Natural killer cell treated with Interleukin-12 subunit alpha and Interleukin-12 subunit beta and Interleukin-15 and Interleukin-18, amount 100 ng/mL, for 72 hours (primary cell): ENCODE measurements around the gene IRS4. TPM values are rescaled to one million over a fixed set of nuclear protein-coding genes. Genes with fewer than 3 reads are reported as not detected.

Experiments
- ATAC-seq, 2 donors: fragments of 150-1000 bp; cut with Tn5 transposase in 1 of 2; sonication (Bioruptor Pico), chemical (Tn5 transposase) in 1 of 2; 2 replicates each; pipeline ENCODE4 v1.10.0; 2021
- DNase-seq: peaks from one replicate; pipeline ENCODE4 v3.0.0; 2022; ENCODE audit warnings: low spot score
- H3K27ac Mint-ChIP-seq, 2 donors: 1 replicate in 1 of 2; 2 replicates in 1 of 2; pipeline ENCODE4 v1.8.0; 2022; ENCODE audit warnings: mixed read lengths in 2 of 2, mild to moderate bottlenecking in 1 of 2, moderate library complexity in 1 of 2
- H3K27me3 Mint-ChIP-seq, 2 donors: 1 replicate in 1 of 2; 2 replicates in 1 of 2; pipeline ENCODE4 v1.8.0; 2022; ENCODE audit warnings: mixed read lengths in 2 of 2
- H3K36me3 Mint-ChIP-seq: one replicate; pipeline ENCODE4 v1.8.0; 2022; ENCODE audit warnings: mixed read lengths
- H3K4me1 Mint-ChIP-seq, 2 donors: 1 replicate in 1 of 2; 2 replicates in 1 of 2; pipeline ENCODE4 v1.8.0; 2022; ENCODE audit warnings: low read depth in 2 of 2, mixed read lengths in 2 of 2, mild to moderate bottlenecking in 1 of 2
- H3K4me3 Mint-ChIP-seq: one replicate; pipeline ENCODE4 v1.8.0; 2022; ENCODE audit warnings: mixed read lengths
- H3K9me3 Mint-ChIP-seq: 2 replicates; pipeline ENCODE4 v1.8.0; 2022; ENCODE audit warnings: mixed read lengths
- total RNA-seq, 2 donors: library from RNA; stranded (reverse); gene quantifications; one replicate each; pipeline ENCODE4 v1.2.3, GENCODE V29; 2022

The IRS4 gene
- total RNA-seq: not detected

GRCh38 chrX:108736509-108737479 lies at the start of gene IRS4:
TSS of gene IRS4 (minus strand) at chrX:108736563.
- peaks cover 0 to 19% of the 10 kb centered on the region in 2 donors for H3K27me3 Mint-ChIP-seq
- ATAC-seq: no peak
- H3K9me3 Mint-ChIP-seq: no peaks in the 10 kb centered on the region
- no peak within 1 kb of the TSS for H3K4me3 Mint-ChIP-seq
- H3K36me3 Mint-ChIP-seq: no peaks in the 10 kb centered on the region
- no peak within 1 kb of the TSS for H3K27ac Mint-ChIP-seq
- no peaks in the 10 kb centered on the region for H3K4me1 Mint-ChIP-seq
- DNase-seq: no peak

GRCh38 chrX:108772549-108772948 lies 36.2 kb upstream of the IRS4 start:
- H3K4me1 Mint-ChIP-seq: no peaks in the 10 kb centered on the region
- H3K4me3 Mint-ChIP-seq: no peak overlapping the region
- H3K9me3 Mint-ChIP-seq: peaks cover 3% of the 10 kb centered on the region
- DNase-seq (no peak), ATAC-seq (no peak)
- no peaks in the 10 kb centered on the region for H3K27me3 Mint-ChIP-seq
- H3K36me3 Mint-ChIP-seq: no peaks in the 10 kb centered on the region
- no peak overlapping the region for H3K27ac Mint-ChIP-seq

GRCh38 chrX:108763559-108763958 lies 27.2 kb upstream of the IRS4 start:
- no peak overlapping the region for H3K27ac Mint-ChIP-seq
- H3K4me1 Mint-ChIP-seq: no peaks in the 10 kb centered on the region
- DNase-seq (no peak), ATAC-seq (peak in 1 of 2 donors; percentile 32)
- no peaks in the 10 kb centered on the region for H3K9me3 Mint-ChIP-seq
- no peaks in the 10 kb centered on the region for H3K27me3 Mint-ChIP-seq
- no peaks in the 10 kb centered on the region for H3K36me3 Mint-ChIP-seq
- no peak overlapping the region for H3K4me3 Mint-ChIP-seq

- Mint-ChIP-seq H3K4me3 (no peak overlapping the region), H3K27me3 (peaks cover 0 to 8% of the 10 kb centered on the region in 2 donors), H3K36me3 (no peaks in the 10 kb centered on the region), H3K9me3 (no peaks in the 10 kb centered on the region), H3K27ac (no peak overlapping the region), H3K4me1 (no peaks in the 10 kb centered on the region)
- DNase-seq (no peak), ATAC-seq (no peak)
These were observed 4.0 kb upstream of the IRS4 start for GRCh38 chrX:108740299-108740774.

GRCh38 chrX:108737754-108738153 lies 1.4 kb upstream of the IRS4 start:
- no peak for DNase-seq
- Mint-ChIP-seq H3K27me3 (peaks cover 0 to 19% of the 10 kb centered on the region in 2 donors), H3K27ac (no peak overlapping the region), H3K9me3 (no peaks in the 10 kb centered on the region), H3K4me3 (no peak overlapping the region), H3K4me1 (no peaks in the 10 kb centered on the region), H3K36me3 (no peaks in the 10 kb centered on the region)
- no peak for ATAC-seq

- Mint-ChIP-seq H3K27ac (no peak overlapping the region), H3K27me3 (peaks cover 0 to 21% of the 10 kb centered on the region in 2 donors), H3K4me3 (no peak overlapping the region), H3K9me3 (no peaks in the 10 kb centered on the region), H3K4me1 (no peaks in the 10 kb centered on the region), H3K36me3 (no peaks in the 10 kb centered on the region)
- ATAC-seq (no peak), DNase-seq (no peak)
These were observed 469 bp downstream of the IRS4 start for GRCh38 chrX:108735679-108736508.

- Mint-ChIP-seq H3K4me3 (no peak overlapping the region), H3K4me1 (no peaks in the 10 kb centered on the region), H3K27ac (no peak overlapping the region), H3K27me3 (peaks cover 0 to 25% of the 10 kb centered on the region in 2 donors), H3K9me3 (peaks cover 3% of the 10 kb centered on the region), H3K36me3 (no peaks in the 10 kb centered on the region)
- no peak for DNase-seq
- no peak for ATAC-seq
These were observed 1.2 kb downstream of the IRS4 start for GRCh38 chrX:108735091-108735678.

- H3K27ac Mint-ChIP-seq: no peak overlapping the region
- no peaks in the 10 kb centered on the region for H3K36me3 Mint-ChIP-seq
- peaks cover 3% of the 10 kb centered on the region for H3K9me3 Mint-ChIP-seq
- no peak overlapping the region for H3K4me3 Mint-ChIP-seq
- no peak for ATAC-seq
- no peaks in the 10 kb centered on the region for H3K4me1 Mint-ChIP-seq
- DNase-seq: no peak
- peaks cover 0 to 25% of the 10 kb centered on the region in 2 donors for H3K27me3 Mint-ChIP-seq
These were observed 1.9 kb downstream of the IRS4 start for GRCh38 chrX:108734426-108734825.

- Mint-ChIP-seq H3K4me3 (no peak overlapping the region), H3K9me3 (peaks cover 3% of the 10 kb centered on the region), H3K27ac (no peak overlapping the region), H3K4me1 (no peaks in the 10 kb centered on the region), H3K27me3 (peaks cover 0 to 23% of the 10 kb centered on the region in 2 donors), H3K36me3 (no peaks in the 10 kb centered on the region)
- DNase-seq (no peak), ATAC-seq (no peak)
These were observed 3.6 kb downstream of the IRS4 start for GRCh38 chrX:108732630-108733321.

- H3K27me3 Mint-ChIP-seq: peaks cover 0 to 22% of the 10 kb centered on the region in 2 donors
- no peak for DNase-seq
- H3K4me3 Mint-ChIP-seq: no peak overlapping the region
- H3K27ac Mint-ChIP-seq: no peak overlapping the region
- no peaks in the 10 kb centered on the region for H3K4me1 Mint-ChIP-seq
- no peaks in the 10 kb centered on the region for H3K36me3 Mint-ChIP-seq
- ATAC-seq: no peak
- peaks cover 3% of the 10 kb centered on the region for H3K9me3 Mint-ChIP-seq
These were observed 5.2 kb downstream of the IRS4 start for GRCh38 chrX:108731153-108731552.

- Mint-ChIP-seq H3K27me3 (peaks cover 0 to 9% of the 10 kb centered on the region in 2 donors), H3K36me3 (no peaks in the 10 kb centered on the region), H3K4me1 (no peaks in the 10 kb centered on the region), H3K27ac (no peak overlapping the region), H3K9me3 (peaks cover 3% of the 10 kb centered on the region), H3K4me3 (no peak overlapping the region)
- DNase-seq: no peak
- ATAC-seq: no peak
These were observed 9.6 kb downstream of the IRS4 start for GRCh38 chrX:108726748-108727147.

- no peak overlapping the region for H3K27ac Mint-ChIP-seq
- no peaks in the 10 kb centered on the region for H3K4me1 Mint-ChIP-seq
- H3K4me3 Mint-ChIP-seq: no peak overlapping the region
- peaks cover 0 to 8% of the 10 kb centered on the region in 2 donors for H3K27me3 Mint-ChIP-seq
- ATAC-seq (no peak), DNase-seq (no peak)
- no peaks in the 10 kb centered on the region for H3K9me3 Mint-ChIP-seq
- no peaks in the 10 kb centered on the region for H3K36me3 Mint-ChIP-seq
These were observed 13.8 kb downstream of the IRS4 start for GRCh38 chrX:108722561-108722960.

GRCh38 chrX:108712886-108713285 lies 23.5 kb downstream of the IRS4 start:
- Mint-ChIP-seq H3K27ac (no peak overlapping the region), H3K9me3 (no peaks in the 10 kb centered on the region), H3K27me3 (peaks cover 0 to 4% of the 10 kb centered on the region in 2 donors), H3K36me3 (no peaks in the 10 kb centered on the region), H3K4me3 (no peak overlapping the region), H3K4me1 (no peaks in the 10 kb centered on the region)
- DNase-seq (no peak), ATAC-seq (no peak)
